ENCODE data around the gene ARFGEF3.
"Not testable (repeated sequence)": the region's sequence is repeated elsewhere in the genome, so short reads cannot be mapped to it uniquely, and the experiment has no call there.

Gene ARFGEF3, protein sequence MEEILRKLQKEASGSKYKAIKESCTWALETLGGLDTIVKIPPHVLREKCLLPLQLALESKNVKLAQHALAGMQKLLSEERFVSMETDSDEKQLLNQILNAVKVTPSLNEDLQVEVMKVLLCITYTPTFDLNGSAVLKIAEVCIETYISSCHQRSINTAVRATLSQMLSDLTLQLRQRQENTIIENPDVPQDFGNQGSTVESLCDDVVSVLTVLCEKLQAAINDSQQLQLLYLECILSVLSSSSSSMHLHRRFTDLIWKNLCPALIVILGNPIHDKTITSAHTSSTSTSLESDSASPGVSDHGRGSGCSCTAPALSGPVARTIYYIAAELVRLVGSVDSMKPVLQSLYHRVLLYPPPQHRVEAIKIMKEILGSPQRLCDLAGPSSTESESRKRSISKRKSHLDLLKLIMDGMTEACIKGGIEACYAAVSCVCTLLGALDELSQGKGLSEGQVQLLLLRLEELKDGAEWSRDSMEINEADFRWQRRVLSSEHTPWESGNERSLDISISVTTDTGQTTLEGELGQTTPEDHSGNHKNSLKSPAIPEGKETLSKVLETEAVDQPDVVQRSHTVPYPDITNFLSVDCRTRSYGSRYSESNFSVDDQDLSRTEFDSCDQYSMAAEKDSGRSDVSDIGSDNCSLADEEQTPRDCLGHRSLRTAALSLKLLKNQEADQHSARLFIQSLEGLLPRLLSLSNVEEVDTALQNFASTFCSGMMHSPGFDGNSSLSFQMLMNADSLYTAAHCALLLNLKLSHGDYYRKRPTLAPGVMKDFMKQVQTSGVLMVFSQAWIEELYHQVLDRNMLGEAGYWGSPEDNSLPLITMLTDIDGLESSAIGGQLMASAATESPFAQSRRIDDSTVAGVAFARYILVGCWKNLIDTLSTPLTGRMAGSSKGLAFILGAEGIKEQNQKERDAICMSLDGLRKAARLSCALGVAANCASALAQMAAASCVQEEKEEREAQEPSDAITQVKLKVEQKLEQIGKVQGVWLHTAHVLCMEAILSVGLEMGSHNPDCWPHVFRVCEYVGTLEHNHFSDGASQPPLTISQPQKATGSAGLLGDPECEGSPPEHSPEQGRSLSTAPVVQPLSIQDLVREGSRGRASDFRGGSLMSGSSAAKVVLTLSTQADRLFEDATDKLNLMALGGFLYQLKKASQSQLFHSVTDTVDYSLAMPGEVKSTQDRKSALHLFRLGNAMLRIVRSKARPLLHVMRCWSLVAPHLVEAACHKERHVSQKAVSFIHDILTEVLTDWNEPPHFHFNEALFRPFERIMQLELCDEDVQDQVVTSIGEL (N-terminal part only)

DNA sequence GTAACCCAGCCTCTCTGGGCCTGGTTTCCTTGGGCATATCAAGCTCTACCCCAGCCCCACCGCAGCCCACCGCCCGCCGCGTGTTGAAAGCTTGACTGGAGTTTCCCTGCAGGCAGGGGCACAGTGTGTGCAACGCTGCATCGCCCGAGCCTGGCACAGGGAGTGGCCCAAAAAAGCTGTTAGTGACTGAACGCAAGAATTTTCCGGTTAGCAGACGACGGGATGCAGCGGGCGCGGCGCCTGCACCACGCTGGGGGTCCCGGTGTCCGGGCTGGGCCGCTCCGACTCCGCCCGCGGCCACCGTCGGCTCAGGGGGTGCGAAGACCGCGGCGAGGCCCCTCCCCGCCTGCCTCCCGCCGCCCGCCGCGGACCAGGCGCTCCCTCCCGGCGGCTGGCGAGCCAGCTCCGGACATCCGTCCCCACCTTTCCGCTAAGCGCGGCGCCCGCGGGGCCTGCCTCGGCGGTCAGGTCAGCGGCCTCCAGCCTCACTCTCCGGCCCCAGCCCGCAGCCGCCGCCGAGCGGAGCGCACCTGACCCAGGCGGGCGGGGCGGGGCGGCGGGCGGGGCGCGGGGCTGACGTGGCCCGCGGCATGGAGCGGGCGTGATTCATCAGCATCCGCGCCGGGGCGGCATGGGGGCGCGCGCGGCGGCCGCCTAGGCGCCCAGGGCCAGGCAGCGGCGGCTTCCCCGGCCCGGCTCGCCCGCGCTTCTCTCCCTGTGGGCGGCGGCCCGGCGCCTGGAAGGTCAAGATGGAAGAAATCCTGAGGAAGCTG, at the start of gene ARFGEF3:
TSS of gene ARFGEF3 (plus strand) at position 602 of the 773 bp plus-strand sequence. CDS start at position 750, 148 bp downstream.
- DNase-seq, result peak; percentile 20

DNA sequence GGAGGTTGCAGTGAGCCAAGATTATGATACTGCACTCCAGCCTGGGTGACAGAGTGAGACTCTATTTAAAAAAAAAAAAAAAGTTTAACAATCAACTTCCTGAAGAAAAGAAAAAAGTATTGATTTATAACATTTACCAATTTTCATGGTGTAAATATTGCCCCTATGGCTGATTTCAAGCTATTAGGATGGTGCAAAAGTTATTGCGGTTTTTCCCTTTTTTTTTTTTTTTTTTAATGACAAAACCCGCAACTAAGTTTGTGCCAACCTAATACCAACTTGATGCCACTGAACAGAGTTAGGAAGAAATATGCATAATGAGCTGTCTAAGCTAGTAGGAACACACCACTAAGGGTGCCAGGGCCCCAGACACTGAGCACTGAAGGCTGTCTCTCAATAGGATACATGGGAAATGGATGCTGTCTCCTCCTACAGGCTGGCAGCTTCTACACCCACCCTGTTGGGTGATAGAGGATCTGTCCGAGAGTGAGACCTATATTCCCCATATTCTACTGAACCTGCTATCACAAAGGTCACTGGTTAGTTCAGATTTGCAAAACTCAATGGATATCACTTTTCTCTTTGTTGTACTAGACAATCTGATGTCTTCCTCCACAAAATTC, 48.0 kb upstream of the ARFGEF3 start:
- DNase-seq, result no peak

- no peak for DNase-seq
Observed at GRCh38 chr6:138115201-138115600, 46.5 kb upstream of the ARFGEF3 start.

- peak; percentile 68 for DNase-seq
Observed at GRCh38 chr6:138115877-138116660, 45.7 kb upstream of the ARFGEF3 start.

GRCh38 chr6:138116661-138116999, 45.1 kb upstream of the ARFGEF3 start:
- DNase-seq, result no peak

DNA sequence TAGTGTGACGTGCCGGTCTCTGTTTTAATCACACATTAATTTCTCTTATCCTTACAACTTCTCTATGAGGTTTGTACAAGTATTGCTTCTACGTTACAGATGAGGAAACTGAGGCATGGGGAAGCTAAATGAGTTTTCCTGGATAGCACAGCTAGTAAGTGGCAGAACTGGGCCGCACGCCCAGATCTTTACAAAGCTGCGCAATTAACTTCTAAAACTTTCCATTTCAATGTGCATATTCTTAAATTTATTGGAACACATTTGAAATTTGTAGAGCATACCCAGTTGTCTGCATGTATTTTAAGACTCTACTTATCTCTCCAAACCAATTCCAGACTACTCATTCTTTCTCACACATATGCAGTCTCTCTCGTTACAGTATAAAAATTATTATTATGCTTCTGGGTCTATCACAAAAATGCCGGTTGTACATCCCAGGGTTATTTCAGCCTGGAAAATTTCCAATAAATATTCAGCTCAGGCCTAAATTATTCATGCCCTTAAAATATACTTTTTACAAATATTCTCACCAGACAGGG, 44.3 kb upstream of the ARFGEF3 start:
- no peak for DNase-seq

GRCh38 chr6:138119229-138119628, 42.5 kb upstream of the ARFGEF3 start:
- DNase-seq, result not testable (repeated sequence)

GRCh38 chr6:138119976-138120375, 41.8 kb upstream of the ARFGEF3 start:
- DNase-seq, result no peak

GRCh38 chr6:138124096-138124495, 37.6 kb upstream of the ARFGEF3 start:
- no peak for DNase-seq

DNA sequence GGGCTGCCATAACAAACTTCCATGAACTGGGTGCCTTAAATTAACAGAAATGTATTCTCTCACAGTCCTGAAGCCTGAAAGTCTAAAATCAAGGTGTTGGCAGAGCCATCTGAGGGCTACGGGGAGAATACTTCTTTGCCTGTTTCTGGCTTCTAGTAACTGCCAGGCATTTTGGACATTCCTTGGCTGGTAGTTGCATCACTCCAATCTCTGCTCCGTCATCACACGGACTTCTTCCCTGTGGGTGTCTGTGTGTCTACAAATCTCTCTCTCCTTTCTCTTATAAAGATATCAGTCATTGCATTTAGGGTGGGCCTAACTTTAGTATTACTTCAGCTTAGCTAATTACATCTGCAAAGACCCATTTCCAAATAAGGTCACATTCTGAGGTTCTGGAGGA, 33.6 kb upstream of the ARFGEF3 start:
- DNase-seq, result no peak

DNA sequence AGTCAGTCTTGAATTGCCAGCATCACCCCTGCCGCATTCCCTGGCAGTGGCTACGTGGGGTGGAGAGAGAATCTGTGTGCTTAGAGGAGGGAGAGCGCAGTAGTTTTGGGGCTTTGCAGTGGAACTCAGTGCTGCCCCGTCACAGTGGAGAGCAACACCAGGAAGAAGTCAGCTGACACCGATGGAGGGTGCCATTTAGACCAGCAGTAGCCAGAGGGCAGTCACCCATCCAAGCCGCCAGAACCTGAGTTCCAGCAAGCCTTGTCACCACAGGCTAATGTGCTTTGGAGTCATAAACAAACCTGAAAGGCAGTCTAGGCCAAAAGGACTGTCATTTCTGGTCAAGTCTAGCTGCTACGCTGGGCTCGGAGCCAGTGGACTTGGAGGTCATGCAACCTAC, 32.5 kb upstream of the ARFGEF3 start:
- DNase-seq, result no peak

DNA sequence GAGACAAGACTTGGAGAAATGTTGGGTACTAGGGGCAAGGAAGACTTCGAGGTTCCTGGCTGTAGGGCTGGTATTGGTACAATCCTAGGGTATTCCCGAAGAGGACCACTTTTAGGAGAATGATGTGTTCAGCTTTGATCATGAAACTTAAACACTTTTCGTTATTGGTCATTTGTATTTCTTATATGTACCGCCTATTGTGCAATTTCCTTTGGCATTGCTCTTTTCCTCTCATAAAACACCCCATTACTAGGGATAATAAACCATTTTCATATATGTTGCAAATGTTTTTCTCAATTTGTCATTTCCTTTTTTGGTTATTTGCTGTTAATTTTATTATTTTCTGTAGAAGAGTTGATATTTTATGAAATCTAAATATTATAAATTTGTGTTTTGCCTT, 18.9 kb upstream of the ARFGEF3 start:
- DNase-seq, result no peak

GRCh38 chr6:138145402-138145801, 16.3 kb upstream of the ARFGEF3 start:
- no peak for DNase-seq

- no peak for DNase-seq
Observed at GRCh38 chr6:138146544-138146943, 15.2 kb upstream of the ARFGEF3 start.

DNA sequence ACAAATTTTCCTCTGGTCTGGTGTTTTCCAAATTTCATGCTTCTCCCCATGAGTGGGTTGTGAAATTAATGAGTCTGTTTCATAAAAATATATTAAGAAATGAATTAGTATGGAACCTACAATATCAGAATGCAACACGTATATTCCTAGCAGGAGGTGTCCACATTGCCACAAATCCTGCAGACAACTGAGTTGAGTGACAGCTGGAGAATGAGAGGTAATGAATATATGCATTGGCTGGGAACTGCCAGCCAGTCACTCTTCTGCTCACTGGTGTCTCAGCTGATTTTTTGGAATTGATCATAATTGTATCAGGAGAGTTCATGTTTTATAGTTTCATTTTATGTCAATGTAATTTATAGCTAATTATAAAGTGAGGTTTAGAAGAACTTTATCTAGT, 6.3 kb upstream of the ARFGEF3 start:
- DNase-seq, result no peak

GRCh38 chr6:138157986-138158638, 3.6 kb upstream of the ARFGEF3 start:
- DNase-seq, result no peak

DNA sequence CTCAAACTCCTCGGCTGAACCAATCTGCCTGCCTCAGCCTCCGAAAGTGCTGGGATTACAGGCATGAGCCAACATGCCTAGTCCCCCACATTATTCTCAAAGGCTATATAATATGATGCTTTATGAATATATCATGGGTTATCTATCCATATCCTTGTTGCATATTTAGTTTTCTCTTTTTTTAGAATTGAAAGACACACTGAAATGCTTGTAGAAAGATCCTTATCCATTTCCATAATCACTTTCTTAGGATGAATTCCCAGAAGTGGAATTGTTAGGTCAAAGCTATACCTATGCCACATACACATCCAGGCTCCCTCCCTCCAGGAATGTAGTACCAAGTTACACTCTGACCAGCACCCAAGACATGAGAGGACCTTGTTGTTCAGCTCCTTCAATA, 2.5 kb upstream of the ARFGEF3 start:
- no peak for DNase-seq

DNA sequence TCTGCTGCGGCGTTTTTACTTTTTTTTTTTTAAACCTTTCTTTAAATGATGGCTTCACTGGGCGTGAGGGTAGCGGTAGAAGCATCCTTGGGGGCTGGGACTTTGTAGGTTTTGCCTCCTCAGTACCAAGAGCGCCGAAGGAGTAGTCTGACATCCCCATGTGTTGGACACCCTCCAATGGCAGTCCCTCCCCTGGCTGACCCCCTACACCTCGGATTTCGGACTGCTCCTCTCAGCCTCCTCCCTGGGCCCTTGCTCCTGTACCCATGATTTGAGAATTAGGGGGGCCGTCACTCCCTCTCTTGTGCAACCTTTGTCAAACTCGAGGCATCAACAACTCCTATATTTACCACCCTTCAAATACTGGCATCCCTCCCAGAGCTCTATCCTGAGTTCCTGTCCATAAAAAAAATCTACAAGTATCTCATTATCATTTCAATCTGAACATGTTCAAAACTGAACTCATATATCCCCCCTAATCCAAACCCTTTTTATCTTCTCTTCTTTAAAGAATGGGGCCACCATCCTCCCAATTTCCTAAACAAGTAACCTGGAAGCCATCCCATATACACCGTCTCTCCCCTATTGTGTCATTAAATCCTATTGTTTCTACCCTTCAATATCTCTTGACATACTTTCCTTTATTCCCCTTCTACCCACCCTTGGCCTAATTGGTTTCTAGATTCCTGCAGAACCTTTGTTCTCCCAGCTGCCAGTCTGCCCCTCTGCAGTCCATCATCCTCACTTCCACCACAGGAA, 1.2 kb upstream of the ARFGEF3 start:
- no peak for DNase-seq

- no peak for DNase-seq
Observed at GRCh38 chr6:138161088-138161337, 726 bp upstream of the ARFGEF3 start.
